ENCODE measurements around the gene MRTFA. TPM values are rescaled to one million over a fixed set of nuclear protein-coding genes. Genes with fewer than 3 reads are reported as not detected.

Gene MRTFA
- total and polyA plus RNA-seq, 9 of the 15 experiments (the other 6 are each of a cell fraction or from before 2014, with no cell fraction given) = 0.84 to 21.1 (median 3.7) TPM

GRCh38 chr22:40408718-40409612, 227.6 kb downstream of the MRTFA start (continued):
- no peak for TF ChIP-seq ZNF197 (CRISPR knock-in tag; IDR thresholded peaks at IDR 0.05; ENCODE audit: low read depth)
- TF ChIP-seq CHD4 (IDR thresholded peaks at IDR 0.05; ENCODE audit: insufficient read depth, insufficient replicate concordance, low read depth, low read length, poor library complexity, severe bottlenecking) = no peak
- no peak for TF ChIP-seq ZNF77 (CRISPR knock-in tag; IDR thresholded peaks at IDR 0.05)
- TF ChIP-seq DMBX1 (CRISPR knock-in tag; IDR thresholded peaks at IDR 0.05; ENCODE audit: borderline replicate concordance) = no peak
- TF ChIP-seq GMEB1 (CRISPR knock-in tag; IDR thresholded peaks at IDR 0.05) = no peak
- TF ChIP-seq MAFG (tag; conservative IDR thresholded peaks at IDR 0.05) = no peak
- no peak for TF ChIP-seq OTX1 (CRISPR knock-in tag; IDR thresholded peaks at IDR 0.05)
- TF ChIP-seq JUND (IDR thresholded peaks at IDR 0.05; ENCODE audit: borderline replicate concordance, low read depth, low read length) = no peak
- TF ChIP-seq JUND (tag; IDR thresholded peaks at IDR 0.05; ENCODE audit: borderline replicate concordance, low read depth, low read length) = no peak
